Right cardiac atrium (tissue), 5 donors: ENCODE data around the gene PEX10. TPM values are rescaled to one million over a fixed set of nuclear protein-coding genes. Genes with fewer than 3 reads are reported as not detected.

Experiments
- ATAC-seq, 2 donors: fragments of 200-7000 bp; cut with Tn5 transposase; one replicate each; pipeline versions ENCODE4 v1.8.0 to v1.9.1; 2020; ENCODE audit warnings: moderate library complexity in 2 of 2, mild to moderate bottlenecking in 1 of 2
- DNase-seq, 3 donors: peaks; one replicate each; pipeline ENCODE4 v3.0.0-alpha.2; 2020
- H3K27ac ChIP-seq: one replicate; pipeline ENCODE4 v1.5.1; 2013; ENCODE audit warnings: mild to moderate bottlenecking, low read length, control low read depth, moderate library complexity
- H3K27me3 ChIP-seq: one replicate; pipeline ENCODE4 v1.6.1; 2013; ENCODE audit not compliant: control insufficient read depth, insufficient read depth
- H3K4me1 ChIP-seq: one replicate; pipeline ENCODE4 v1.6.1; 2013; ENCODE audit warnings: low read length; ENCODE audit not compliant: control insufficient read depth, insufficient read depth
- H3K4me3 ChIP-seq: one replicate; pipeline ENCODE4 v1.5.1; 2013; ENCODE audit warnings: low read length, control low read depth
- H3K9me3 ChIP-seq: one replicate; pipeline ENCODE4 v1.6.1; 2013; ENCODE audit warnings: low read length; ENCODE audit not compliant: control insufficient read depth
- WGBS: extraction: QIAGEN DNeasy Blood & Tissue Kit; methylation state at CpG from one replicate; pipeline ENCODE4 v1.1.7; 2013; 5-methylcytosine and 5-hydroxymethylcytosine counted together
- intact Hi-C, 4 donors: fragments of 100-400 bp; cut with DNase I; formaldehyde crosslinking; loops; one replicate each; pipeline versions ENCODE4 v1.11.0 to v1.14.0; 2022 to 2023
- polyA plus RNA-seq: library from polyadenylated mRNA; stranded (reverse); fragments of 200-250 nt; gene quantifications from one replicate; pipeline ENCODE4 v1.2.3, GENCODE V29; 2013
- total RNA-seq, 4 donors: library from RNA; stranded (reverse); fragmentation: NEBNext Ultra II Directional; extraction: Animal tissue kit (Norgen Biotek cat#: 25700); gene quantifications; one replicate each; pipeline ENCODE4 v1.2.1, GENCODE V29; 2021
- donor health status: healthy with polysubstance abuse.
- donor health status: DM: no; HTN: yes; CAD: no.
- donor health status: DM: no; HTN: no; CAD: no.
- donor health status: DM: no; HTN: yes; CAD: no; lungs with severe emphysema.
- donor health status: DM: yes; HTN: yes; CAD: no.

The PEX10 gene
- total and polyA plus RNA-seq, 5 donors = 11.4 to 16.0 (median 14.1) TPM

GRCh38 chr1:2425892-2426291 lies 13.5 kb upstream of the PEX10 start:
- WGBS = 71% methylated on average over 11 of the region's 11 CpGs
- H3K4me3 ChIP-seq = no peak overlapping the region
- peaks cover 3% of the 10 kb centered on the region for H3K9me3 ChIP-seq
- ATAC-seq (no peak), DNase-seq (no peak)
- intact Hi-C loops = no loop called here
- H3K27me3 ChIP-seq = no peaks in the 10 kb centered on the region
- no peaks in the 10 kb centered on the region for H3K4me1 ChIP-seq
- no peak overlapping the region for H3K27ac ChIP-seq

GRCh38 chr1:2422523-2422922 lies 10.2 kb upstream of the PEX10 start:
- 86% methylated on average over 4 of the region's 4 CpGs for WGBS
- Histone ChIP-seq H3K27ac (no peak overlapping the region), H3K4me3 (no peak overlapping the region), H3K27me3 (no peaks in the 10 kb centered on the region), H3K4me1 (no peaks in the 10 kb centered on the region), H3K9me3 (peaks cover 3% of the 10 kb centered on the region)
- ATAC-seq (no peak), DNase-seq (no peak)
- intact Hi-C loops = no loop called here

GRCh38 chr1:2419416-2419815 lies 7.1 kb upstream of the PEX10 start:
- H3K27me3 ChIP-seq = no peaks in the 10 kb centered on the region
- ATAC-seq (no peak), DNase-seq (peak in 1 of 3 donors; percentile 34)
- intact Hi-C loops = loop anchor here (5.0 to 10.0 kb wide), 4 partner anchors 128 to 1005 kb away; no protein-coding TSS in a partner anchor
- H3K4me3 ChIP-seq = no peak overlapping the region
- peaks cover 3% of the 10 kb centered on the region for H3K9me3 ChIP-seq
- H3K27ac ChIP-seq = no peak overlapping the region
- H3K4me1 ChIP-seq = no peaks in the 10 kb centered on the region
- 77% methylated on average over 16 of the region's 16 CpGs for whole genome bisulfite sequencing

GRCh38 chr1:2418791-2419320 lies 6.5 kb upstream of the PEX10 start:
- Histone ChIP-seq H3K4me1 (peaks cover 2% of the 10 kb centered on the region), H3K4me3 (no peak overlapping the region), H3K27me3 (no peaks in the 10 kb centered on the region), H3K9me3 (peaks cover 3% of the 10 kb centered on the region), H3K27ac (no peak overlapping the region)
- intact Hi-C loops = loop anchor here (5.0 to 10.0 kb wide), 4 partner anchors 128 to 1006 kb away; no protein-coding TSS in a partner anchor
- WGBS = 69% methylated on average over 16 of the region's 16 CpGs
- no peak for DNase-seq
- no peak for ATAC-seq

GRCh38 chr1:2417833-2418225 lies 5.5 kb upstream of the PEX10 start:
- H3K27me3 ChIP-seq = no peaks in the 10 kb centered on the region
- ATAC-seq (no peak), DNase-seq (peak in 1 of 3 donors; percentile 37)
- peaks cover 2% of the 10 kb centered on the region for H3K4me1 ChIP-seq
- no peaks in the 10 kb centered on the region for H3K9me3 ChIP-seq
- intact Hi-C loops = loop anchor here (5.0 to 10.0 kb wide), 4 partner anchors 129 to 1007 kb away; no protein-coding TSS in a partner anchor
- 66% methylated on average over 14 of the region's 14 CpGs for WGBS
- no peak overlapping the region for H3K27ac ChIP-seq
- H3K4me3 ChIP-seq = no peak overlapping the region

- Histone ChIP-seq H3K4me1 (peaks cover 2% of the 10 kb centered on the region), H3K27ac (no peak overlapping the region), H3K27me3 (no peaks in the 10 kb centered on the region), H3K4me3 (no peak overlapping the region), H3K9me3 (no peaks in the 10 kb centered on the region)
- ATAC-seq (no peak), DNase-seq (peak in 1 of 3 donors; percentile 44)
- intact Hi-C loops = loop anchor here (5.0 to 10.0 kb wide), 4 partner anchors 130 to 1008 kb away; no protein-coding TSS in a partner anchor
- WGBS = 74% methylated on average over 13 of the region's 13 CpGs
Measured at GRCh38 chr1:2417083-2417832, 4.9 kb upstream of the PEX10 start.

GRCh38 chr1:2416403-2416802 lies 4.0 kb upstream of the PEX10 start:
- H3K27ac ChIP-seq = no peak overlapping the region
- no peak overlapping the region for H3K4me3 ChIP-seq
- no peaks in the 10 kb centered on the region for H3K9me3 ChIP-seq
- H3K27me3 ChIP-seq = no peaks in the 10 kb centered on the region
- WGBS = 48% methylated on average over 12 of the region's 12 CpGs
- intact Hi-C loops = loop anchor here (5.0 to 10.0 kb wide), 4 partner anchors 131 to 1008 kb away; no protein-coding TSS in a partner anchor
- H3K4me1 ChIP-seq = peaks cover 5% of the 10 kb centered on the region
- ATAC-seq = no peak
- DNase-seq = peak in 2 of 3 donors; percentile 46 to 57

- Histone ChIP-seq H3K9me3 (no peaks in the 10 kb centered on the region), H3K4me1 (peaks cover 5% of the 10 kb centered on the region), H3K27ac (no peak overlapping the region), H3K27me3 (no peaks in the 10 kb centered on the region), H3K4me3 (no peak overlapping the region)
- WGBS = 61% methylated on average over 19 of the region's 19 CpGs
- ATAC-seq = no peak
- intact Hi-C loops = loop anchor here (2.0 to 10.0 kb wide), 5 partner anchors 131 to 1009 kb away; no protein-coding TSS in a partner anchor
- peak in 1 of 3 donors; percentile 57 for DNase-seq
Measured at GRCh38 chr1:2415801-2416208, 3.4 kb upstream of the PEX10 start.

- no peak for ATAC-seq
Measured at GRCh38 chr1:2415337-2415736, 3.0 kb upstream of the PEX10 start.

GRCh38 chr1:2414297-2414958 lies 2.1 kb upstream of the PEX10 start:
- H3K27ac ChIP-seq = no peak overlapping the region
- H3K9me3 ChIP-seq = no peaks in the 10 kb centered on the region
- H3K4me3 ChIP-seq = no peak overlapping the region
- H3K4me1 ChIP-seq = peaks cover 5% of the 10 kb centered on the region
- DNase-seq = peak; percentile 77 to 91 (median 90)
- H3K27me3 ChIP-seq = no peaks in the 10 kb centered on the region
- peak; percentile 14 to 41 for ATAC-seq
- intact Hi-C loops = loop anchor here in 3 of 4 donors (2.0 to 10.0 kb wide), 3 partner anchors 132 to 1010 kb away; no protein-coding TSS in a partner anchor
- 3% methylated on average over 25 of the region's 25 CpGs for WGBS

More at GRCh38 chr1:2415337-2415736, 3.0 kb upstream of the PEX10 start:
- H3K9me3 ChIP-seq = no peaks in the 10 kb centered on the region
- 65% methylated on average over 11 of the region's 11 CpGs for WGBS
- no peak overlapping the region for H3K27ac ChIP-seq
- peaks cover 5% of the 10 kb centered on the region for H3K4me1 ChIP-seq
- no peak overlapping the region for H3K4me3 ChIP-seq
- DNase-seq = peak in 1 of 3 donors; percentile 52
- intact Hi-C loops = loop anchor here (2.0 to 10.0 kb wide), 5 partner anchors 131 to 1009 kb away; no protein-coding TSS in a partner anchor
- no peaks in the 10 kb centered on the region for H3K27me3 ChIP-seq
